Pons (tissue), 1 donor: ENCODE results near the gene CEMP1.

ENCODE experiments used
- DNase-seq: peaks from one replicate; pipeline ENCODE4 v3.0.0-alpha.2; 2016; ENCODE audit warnings: low spot score

CEMP1 gene

GRCh38 chr16:2500430-2500917 is 30.7 kb downstream of the CEMP1 start:
- DNase-seq, result no peak

- no peak for DNase-seq
Observed at GRCh38 chr16:2499890-2500429, 31.2 kb downstream of the CEMP1 start.

DNA sequence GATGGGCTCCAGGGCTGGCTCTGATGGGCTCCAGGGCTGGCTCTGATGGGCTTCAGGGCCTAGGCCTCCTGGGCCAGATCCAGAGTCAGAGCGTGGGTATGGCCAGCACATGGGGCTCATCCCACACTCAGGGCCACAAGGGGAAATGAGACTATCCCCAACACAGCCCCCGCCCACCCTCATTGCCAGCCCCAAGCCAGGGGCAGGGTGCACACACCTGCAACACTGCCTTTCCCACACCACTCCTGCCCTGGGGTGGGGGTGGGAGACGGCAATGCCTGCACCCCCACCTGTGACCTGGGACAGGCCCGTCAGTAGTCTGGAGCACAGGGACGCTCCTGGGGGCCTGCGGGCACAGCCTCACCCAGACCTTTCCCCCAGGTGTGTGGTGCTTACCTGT is 31.8 kb downstream of the CEMP1 start:
- DNase-seq, result no peak

GRCh38 chr16:2498531-2499253 is 32.5 kb downstream of the CEMP1 start:
- DNase-seq, result no peak

DNA sequence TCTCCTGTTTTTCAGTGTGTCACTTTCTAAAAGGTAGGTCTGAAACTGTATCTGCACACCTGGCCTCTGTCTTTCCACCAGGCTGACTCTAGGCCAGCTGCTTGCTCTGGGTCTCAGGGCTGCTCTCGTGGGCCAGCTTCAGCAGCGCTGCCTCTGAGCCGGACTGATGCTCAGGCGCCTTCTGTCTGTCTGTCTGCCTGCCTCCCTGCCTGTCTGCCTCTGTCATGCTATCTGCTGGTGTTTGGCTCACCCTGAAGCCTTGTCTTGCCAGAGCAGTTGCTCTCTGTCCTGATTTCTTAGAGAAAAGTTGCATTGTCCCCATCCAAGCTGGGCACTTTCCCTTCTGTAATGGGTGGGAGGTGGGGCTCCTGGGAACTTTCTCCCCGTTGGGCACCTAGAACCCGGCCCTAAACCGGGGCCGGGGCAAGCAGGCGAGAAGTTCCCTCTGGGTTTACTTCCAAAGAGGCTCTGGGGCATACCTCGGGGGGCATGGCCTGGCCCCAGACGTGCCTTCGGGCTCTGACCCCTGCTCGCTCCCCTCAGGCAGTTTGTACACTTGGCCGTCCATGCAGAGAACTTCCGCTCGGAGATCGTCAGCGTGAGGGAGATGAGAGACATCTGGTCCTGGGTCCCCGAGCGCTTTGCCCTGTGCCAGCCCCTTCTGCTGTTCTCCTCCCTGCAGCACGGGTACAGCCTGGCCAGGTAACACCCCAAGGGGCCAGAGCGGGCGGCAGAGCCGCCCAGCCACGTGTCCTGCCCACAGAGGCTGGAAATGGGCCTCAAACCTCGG is 33.3 kb downstream of the CEMP1 start:
- no peak for DNase-seq

DNA sequence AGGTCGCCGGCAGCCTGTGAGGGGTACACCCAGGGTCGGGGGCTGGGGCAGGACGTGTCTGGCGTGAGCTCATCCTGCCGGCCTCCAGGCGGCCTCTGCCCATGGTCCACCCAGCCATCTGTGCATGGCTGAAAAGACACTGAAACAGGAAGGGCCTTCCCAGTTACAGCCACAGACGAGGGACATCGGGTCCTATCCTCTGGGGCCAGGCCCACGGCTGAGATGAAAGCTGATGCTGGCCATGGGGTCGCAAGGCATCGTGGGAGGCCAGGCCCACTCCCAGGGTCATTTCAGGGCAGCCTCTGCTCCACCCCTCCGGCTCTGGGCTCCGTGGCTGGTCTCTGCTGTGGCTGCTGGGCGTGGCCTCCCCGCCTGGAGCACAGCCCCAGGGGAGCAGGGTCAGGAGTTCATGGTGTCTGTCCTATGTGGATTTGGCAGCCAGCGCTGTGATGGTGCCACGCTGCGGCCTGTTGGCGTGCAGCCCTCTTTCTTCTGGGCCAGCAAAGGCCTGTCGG is 34.0 kb downstream of the CEMP1 start:
- no peak for DNase-seq

GRCh38 chr16:2496223-2497115 is 34.7 kb downstream of the CEMP1 start:
- DNase-seq, result no peak

DNA sequence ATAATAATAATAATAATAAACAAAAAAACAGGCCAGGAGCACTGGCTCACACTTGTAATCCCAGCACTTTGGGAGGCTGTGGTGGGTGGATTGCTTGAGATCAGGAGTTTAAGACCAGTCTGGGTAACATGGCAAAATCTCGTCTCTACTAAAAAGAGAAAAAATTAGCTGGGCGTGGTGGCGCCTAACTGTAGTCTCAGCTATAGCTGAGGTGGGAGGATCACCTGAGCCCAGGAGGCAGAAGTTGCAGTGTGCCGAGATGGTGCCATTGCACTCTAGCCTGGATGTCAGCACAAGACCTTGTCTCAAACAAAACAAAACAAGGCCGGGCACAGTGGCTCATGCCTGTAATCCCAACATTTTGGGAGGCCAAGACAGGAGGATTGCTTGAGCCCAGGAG is 36.2 kb downstream of the CEMP1 start:
- no peak for DNase-seq

DNA sequence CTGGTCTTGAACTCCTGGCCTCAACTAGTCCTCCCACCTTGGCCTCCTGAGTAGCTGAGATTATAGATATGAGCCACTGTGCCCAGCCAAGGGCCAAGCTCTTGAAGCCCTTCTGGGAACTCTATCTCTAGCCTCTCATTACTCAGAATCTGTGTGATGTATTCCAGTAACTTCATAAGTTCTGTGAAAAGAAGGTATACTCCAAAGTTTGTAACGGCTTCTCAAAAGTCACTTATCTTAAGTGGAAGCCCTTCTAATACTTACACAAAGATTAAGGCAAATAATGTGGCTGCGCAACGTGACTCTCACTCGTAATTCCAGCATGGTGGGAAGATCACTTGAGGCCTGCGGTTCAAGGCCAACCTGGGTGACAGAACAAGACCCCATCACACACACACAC is 36.6 kb downstream of the CEMP1 start:
- no peak for DNase-seq

DNA sequence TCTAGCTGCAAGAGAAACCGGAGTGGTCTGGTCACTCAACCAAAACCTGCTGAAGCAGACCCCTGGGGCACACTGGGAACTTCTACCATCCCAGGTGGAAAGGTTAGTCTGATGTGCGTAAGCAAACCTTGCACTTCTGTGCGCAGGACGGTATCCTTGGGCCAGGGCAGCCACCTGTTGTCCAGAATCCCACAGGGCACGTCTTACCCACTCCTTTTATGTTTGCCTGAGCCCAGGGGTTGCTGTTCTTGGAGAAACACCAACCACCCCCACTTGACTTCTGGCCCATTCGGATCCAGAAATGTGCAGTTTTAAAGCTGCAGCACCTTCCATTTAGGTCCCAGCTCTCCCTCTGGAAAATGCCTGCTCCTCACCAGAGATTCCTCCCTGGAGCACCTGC is 37.6 kb downstream of the CEMP1 start:
- no peak for DNase-seq

GRCh38 chr16:2492292-2492691 is 38.9 kb downstream of the CEMP1 start:
- no peak for DNase-seq

DNA sequence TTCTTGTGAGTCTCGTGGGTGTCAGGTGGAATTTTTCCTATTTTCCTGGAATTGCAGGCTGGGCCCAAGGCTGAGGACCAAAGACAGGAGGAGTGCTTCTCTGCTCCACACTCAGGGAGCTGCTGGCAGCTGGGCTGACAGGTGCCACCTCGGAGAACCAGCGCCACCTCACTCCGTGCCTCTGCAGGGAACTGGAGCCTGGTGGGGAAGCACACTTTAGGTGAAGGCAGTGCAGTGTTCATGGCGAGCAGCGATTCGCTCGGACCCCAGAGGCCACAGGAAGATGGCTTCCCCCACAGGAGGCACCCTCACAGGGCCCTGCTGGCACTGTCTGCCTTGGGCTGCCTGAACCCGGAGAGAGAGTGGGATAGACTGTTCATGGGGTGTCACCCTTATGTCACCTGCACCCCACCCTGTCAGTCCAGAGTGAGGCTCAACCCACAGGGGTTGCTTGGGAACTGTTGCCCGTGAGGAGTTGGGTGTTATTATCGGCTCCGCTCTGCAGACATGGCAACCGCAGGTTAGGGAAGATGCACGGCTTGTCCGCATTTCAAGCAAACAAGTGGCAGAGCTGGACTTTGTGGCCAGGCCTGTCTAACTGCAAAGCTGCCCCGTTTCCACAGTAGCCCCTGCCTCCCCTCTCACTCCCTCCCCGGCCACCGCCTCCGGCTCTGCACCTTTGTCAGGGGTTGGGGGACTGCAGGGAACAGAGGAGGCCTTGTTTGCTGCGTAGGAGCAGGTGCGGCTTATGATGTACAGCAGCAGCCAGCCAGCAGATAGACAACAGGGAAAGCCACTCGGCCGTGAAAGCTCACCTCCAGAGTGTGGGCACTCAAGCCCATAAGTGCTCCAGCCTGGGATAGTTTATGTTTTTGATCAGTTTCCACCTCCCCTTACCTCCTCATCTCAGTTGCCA is 40.8 kb downstream of the CEMP1 start:
- no peak for DNase-seq

GRCh38 chr16:2489581-2489980 is 41.6 kb downstream of the CEMP1 start:
- no peak for DNase-seq

DNA sequence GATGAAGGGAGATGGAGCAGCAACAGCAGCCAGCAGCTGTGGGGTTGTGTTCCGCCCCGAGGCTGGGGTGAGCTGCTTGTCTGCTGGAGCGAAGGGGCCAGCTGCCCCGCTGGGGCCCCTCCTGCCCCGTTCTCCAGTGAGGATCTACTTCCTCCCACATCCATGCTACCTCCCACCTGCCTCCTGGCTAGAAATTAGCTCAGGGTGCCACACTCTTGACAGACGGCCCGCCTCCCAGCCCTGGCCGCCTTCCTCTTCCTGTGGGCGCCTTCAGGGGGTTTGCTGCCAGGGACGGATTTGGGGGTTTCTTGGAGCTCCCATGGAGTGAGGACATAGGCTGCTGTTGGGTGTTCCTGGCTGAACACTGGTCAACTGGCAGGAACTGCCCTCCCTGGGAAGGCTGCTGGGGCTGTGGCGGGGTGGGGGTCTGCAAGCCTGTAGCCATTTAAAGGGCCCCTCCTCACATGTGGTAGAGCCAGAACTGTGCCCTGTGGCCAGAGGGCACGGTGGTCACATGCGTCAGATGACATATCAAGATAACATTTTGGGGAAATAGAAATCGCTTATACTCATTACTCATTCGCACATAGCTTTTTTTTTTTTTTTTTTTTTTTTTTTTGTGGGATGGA is 43.2 kb downstream of the CEMP1 start:
- no peak for DNase-seq

- DNase-seq, result no peak
Observed at GRCh38 chr16:2487517-2487842, 43.7 kb downstream of the CEMP1 start.

DNA sequence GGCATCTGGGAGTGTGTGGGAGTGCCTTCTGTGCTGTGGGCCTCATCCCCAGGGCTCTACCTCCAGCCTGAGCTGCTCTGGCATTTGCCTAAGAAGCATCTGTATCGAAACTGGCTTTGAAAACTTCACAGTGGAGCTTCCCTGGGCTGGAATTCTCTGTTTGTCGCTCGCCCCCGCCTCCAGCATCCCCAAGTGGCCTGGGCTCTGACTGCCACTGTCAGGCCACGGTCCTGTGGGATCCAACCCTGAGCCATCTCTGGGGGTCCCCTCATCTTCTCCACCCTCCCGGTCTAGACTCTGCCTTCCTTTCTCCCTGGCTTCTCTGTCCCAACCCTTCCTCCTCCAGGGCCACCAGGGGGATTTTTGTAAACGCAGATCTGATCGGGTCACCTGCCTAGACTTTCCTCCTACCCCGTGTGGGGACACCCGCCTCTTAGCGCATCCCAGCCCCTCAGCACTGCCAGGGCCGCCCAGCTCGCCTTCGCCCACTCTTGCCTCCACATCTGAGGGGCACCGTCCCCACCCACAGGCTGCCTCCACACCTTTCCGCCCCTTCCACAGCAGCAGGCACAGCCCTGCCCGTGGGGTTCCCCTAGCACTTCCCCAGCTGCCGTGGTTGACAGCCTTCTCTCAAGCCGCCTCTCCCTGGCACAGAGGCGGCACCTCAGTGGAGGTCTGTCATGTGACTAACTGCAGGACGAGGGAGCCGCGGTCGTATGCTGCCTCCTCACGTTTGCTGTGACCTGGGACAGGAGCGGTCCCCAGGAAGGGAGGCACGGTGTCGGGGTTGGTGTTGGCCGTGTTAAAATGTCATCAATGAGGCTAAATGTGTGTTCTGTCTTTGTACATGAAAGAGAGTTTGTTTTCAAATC is 44.3 kb downstream of the CEMP1 start:
- DNase-seq, result peak; percentile 65

DNA sequence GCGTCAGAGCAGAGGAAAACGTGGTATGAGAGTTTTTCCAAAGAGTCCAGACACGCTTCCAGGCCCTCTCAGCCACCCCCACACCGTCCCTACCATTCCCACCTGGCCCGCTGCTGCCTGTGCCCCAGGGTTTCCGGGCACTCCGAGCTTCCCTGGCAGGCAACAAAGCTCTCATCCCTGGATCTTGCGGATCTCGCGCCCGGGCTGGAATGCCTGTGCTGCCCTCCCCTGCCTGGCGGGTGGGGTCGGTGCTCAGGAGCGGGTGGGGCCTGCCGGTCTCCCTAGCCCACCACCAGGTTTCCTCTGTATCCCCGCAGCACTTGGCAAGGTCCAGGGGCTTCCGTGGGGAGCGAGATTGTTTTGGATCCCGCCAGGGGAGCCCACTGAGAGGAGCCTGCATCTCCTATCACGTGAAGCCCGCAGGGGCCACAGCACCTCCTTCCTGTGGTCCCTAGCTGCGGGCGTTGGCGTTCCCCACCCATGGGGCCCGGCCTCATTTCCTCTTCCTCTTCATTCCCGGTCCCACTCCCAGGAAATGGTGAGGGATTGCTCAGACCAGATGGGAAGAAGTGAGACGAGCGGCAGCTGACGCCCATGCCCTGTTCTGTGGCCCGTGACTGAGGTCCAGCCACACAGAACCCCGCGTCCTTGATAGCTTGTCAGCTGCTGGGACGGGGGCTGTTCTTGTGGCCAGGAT is 45.2 kb downstream of the CEMP1 start:
- no peak for DNase-seq

DNA sequence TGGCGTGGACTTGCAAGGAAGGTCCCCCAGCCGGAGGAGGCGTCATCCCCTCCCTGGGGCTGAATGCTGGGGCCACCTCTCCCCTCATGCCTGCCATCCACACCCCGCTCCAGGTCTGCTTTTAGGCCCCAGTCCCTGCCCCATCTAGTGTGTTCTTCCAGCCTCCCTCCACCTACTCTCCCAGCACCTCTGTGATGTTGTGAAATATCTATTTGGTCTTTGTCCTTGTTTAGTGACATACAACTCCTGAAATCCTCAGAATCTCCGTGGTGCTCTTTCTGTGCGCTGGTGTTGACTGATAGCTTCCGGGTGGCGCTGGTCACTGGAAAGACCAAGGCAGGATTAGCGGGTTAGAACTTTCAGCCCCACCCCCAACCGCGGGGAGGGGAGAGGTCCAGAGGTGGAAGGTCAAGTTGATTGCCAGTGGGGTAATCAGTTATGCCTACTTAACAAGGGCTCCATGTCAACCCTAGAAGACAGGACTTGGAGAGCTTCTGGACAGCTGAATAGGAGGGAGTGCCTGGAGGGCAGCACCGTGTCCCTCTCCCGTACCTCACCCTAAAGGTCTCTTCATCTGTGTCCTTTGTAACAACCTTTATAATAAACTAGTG is 46.2 kb downstream of the CEMP1 start:
- DNase-seq, result no peak
